HuH-7.5 (cell line): ENCODE measurements around the gene KCNJ16.

Source experiments
- DNase-seq: peaks from one replicate; pipeline ENCODE4 v3.0.0; 2011; ENCODE audit warnings: low spot score

The KCNJ16 gene

GRCh38 chr17:70169709-70170597 lies 94.9 kb downstream of the KCNJ16 start:
- no peak for DNase-seq

- no peak for DNase-seq
Measured at GRCh38 chr17:70171159-70171558, 96.1 kb downstream of the KCNJ16 start.

- no peak for DNase-seq
Measured at GRCh38 chr17:70172449-70172848, 97.4 kb downstream of the KCNJ16 start.

- no peak for DNase-seq
Measured at GRCh38 chr17:70172923-70173322, 97.9 kb downstream of the KCNJ16 start.

GRCh38 chr17:70173681-70174080 lies 98.7 kb downstream of the KCNJ16 start:
- DNase-seq = no peak

GRCh38 chr17:70181376-70181775 lies 106.4 kb downstream of the KCNJ16 start:
- DNase-seq = no peak

DNA sequence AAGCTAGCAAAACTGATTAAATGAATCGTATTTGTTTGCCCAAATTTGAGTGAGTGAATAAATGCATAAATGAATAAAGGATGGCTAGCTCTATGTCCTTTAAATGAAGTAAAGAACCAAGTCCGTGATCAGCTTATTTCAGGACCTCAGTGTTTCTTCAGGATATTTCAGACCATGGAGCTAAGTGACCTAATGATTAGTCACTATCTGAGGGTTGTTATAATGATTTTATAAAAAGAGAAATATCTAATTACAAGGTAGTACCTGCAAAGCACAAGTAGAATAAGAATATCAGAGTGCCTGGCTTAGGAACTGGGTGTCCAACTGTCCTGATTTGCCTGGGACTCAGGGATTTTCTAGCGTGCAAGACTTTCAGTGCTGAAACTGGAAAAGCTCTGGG lies 106.8 kb downstream of the KCNJ16 start:
- DNase-seq = no peak

- no peak for DNase-seq
Measured at GRCh38 chr17:70183508-70183907, 108.5 kb downstream of the KCNJ16 start.

DNA sequence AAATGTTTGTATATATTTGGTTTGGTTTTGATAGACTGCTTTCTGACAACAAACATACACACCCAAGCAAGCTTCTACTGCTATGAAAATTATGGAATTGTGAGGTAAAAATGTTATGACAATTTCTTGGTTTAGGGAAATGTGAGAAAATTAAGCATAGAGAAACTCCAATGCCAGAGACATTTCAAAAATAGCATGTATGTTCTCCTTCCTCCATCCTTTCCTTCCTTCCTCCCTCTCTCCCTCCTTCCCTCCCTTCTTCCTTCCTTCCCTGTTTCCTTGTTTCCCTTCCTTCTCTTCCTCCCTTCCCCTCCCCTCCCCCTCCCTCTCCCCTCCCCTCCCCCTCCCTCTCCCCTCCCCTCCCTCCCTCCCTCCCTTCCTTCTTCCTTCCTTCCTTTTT lies 109.2 kb downstream of the KCNJ16 start:
- DNase-seq = no peak

DNA sequence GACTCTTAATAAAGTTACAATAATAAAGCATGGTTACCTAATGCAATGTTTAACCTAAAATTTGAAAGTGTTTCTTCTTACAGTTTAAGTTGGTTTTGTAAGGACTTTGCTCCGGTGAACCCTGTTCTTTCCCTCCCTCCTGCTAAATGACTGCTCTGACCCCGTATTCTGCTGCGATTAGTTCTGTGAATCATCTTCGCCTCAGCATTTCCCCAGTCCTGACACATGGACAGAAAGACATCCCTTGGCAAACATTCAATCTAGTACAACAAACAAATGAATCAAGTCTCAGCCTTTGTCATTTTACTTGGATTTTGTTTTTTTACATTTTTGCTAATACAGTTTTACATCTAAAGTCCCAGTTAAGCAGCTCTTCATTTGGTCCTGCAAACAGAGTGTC lies 109.7 kb downstream of the KCNJ16 start:
- no peak for DNase-seq
